Activated T-cell treated with anti-CD3 and anti-CD28 coated beads, Interleukin-2, amount 50 U/mL, for 72 hours (primary cell): ENCODE measurements around the gene TSR2. TPM values are rescaled to one million over a fixed set of nuclear protein-coding genes. Genes with fewer than 3 reads are reported as not detected.

Experiments used
- ATAC-seq, 2 donors: fragments of 150-1000 bp; cut with Tn5 transposase; replicated peaks in 1 of 2; 2 replicates each; pipeline ENCODE4 v1.10.0; 2021; ENCODE audit warnings: moderate library complexity in 2 of 2, mild to moderate bottlenecking in 1 of 2
- DNase-seq, 2 donors: peaks; one replicate each; pipeline ENCODE4 v3.0.0; 2021 to 2022; ENCODE audit warnings: mixed read lengths in 1 of 2
- H3K27ac Mint-ChIP-seq: one replicate; pipeline ENCODE4 v1.8.0; 2022; ENCODE audit warnings: mild to moderate bottlenecking, moderate library complexity, mixed read lengths
- H3K27me3 Mint-ChIP-seq: one replicate; pipeline ENCODE4 v1.8.0; 2022; ENCODE audit warnings: low read depth, mixed read lengths
- H3K36me3 Mint-ChIP-seq, 2 donors: one replicate each; pipeline ENCODE4 v1.8.0; 2022; ENCODE audit warnings: mixed read lengths in 2 of 2, mild to moderate bottlenecking in 1 of 2; ENCODE audit not compliant: insufficient read depth in 2 of 2
- H3K4me1 Mint-ChIP-seq: one replicate; pipeline ENCODE4 v1.8.0; 2022; ENCODE audit warnings: low read depth, mixed read lengths
- H3K4me3 Mint-ChIP-seq, 2 donors: one replicate each; pipeline ENCODE4 v1.8.0; 2022; ENCODE audit warnings: mild to moderate bottlenecking in 2 of 2, mixed read lengths in 2 of 2, moderate library complexity in 2 of 2
- H3K9me3 Mint-ChIP-seq, 2 donors: one replicate each; pipeline ENCODE4 v1.8.0; 2022; ENCODE audit warnings: mixed read lengths in 2 of 2
- total RNA-seq, 2 donors: library from RNA; stranded (reverse); gene quantifications; one replicate each; pipeline ENCODE4 v1.2.3, GENCODE V29; 2022

The TSR2 gene
- total RNA-seq, 2 donors from 2014 or later: 42.2 to 53.8 TPM

DNA sequence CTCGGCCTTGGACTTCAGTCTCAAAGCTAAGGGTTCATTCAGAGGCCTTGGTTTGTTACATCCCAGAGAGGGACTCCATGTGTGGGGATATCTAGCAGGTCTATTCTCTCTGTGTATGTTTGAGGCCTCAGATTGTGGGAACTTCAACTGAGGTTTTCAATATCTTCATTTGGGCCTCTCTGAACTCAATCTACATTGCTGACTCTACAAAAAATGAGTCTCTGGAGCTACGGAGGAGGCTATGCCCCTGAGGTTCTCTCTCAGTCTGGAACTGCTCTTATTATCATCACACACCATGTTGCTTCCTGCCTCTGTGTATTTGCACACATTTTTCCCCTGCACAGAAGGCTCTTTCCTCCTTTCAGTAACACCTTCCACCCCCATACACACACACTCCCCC lies 5.1 kb upstream of the TSR2 start:
- H3K27me3 Mint-ChIP-seq: no peaks in the 10 kb centered on the region
- H3K4me1 Mint-ChIP-seq: no peaks in the 10 kb centered on the region
- H3K4me3 Mint-ChIP-seq: no peak overlapping the region
- no peak overlapping the region for H3K27ac Mint-ChIP-seq
- DNase-seq (no peak), ATAC-seq (no peak)
- no peaks in the 10 kb centered on the region for H3K36me3 Mint-ChIP-seq
- H3K9me3 Mint-ChIP-seq: no peaks in the 10 kb centered on the region

GRCh38 chrX:54442790-54443189 lies 2.6 kb downstream of the TSR2 start:
- Mint-ChIP-seq H3K36me3 (peaks cover 3 to 7% of the 10 kb centered on the region in 2 donors), H3K4me3 (no peak overlapping the region), H3K9me3 (no peaks in the 10 kb centered on the region), H3K27me3 (no peaks in the 10 kb centered on the region), H3K27ac (no peak overlapping the region), H3K4me1 (peaks cover 18% of the 10 kb centered on the region)
- DNase-seq: no peak
- ATAC-seq: no peak

DNA sequence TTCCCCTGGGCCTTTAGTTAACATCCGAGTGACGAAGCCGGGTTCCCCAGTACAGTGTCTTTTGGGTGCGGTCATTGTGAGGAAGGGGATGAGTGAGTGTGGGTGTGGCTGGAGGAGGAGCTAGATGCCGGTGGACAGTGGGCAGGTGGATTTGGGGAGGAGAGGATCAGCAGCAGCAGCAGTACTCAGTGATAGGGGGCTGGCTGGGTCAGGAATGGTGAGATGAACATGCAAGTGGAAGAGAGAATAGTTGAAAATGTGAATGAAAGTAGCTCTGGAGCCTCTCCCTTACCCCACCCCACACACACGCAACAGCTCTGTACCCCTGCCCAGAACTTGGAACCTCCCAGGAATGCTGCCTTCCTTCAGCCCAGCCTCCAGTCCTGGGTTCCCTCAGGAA lies 4.5 kb downstream of the TSR2 start:
- no peaks in the 10 kb centered on the region for H3K27me3 Mint-ChIP-seq
- H3K4me3 Mint-ChIP-seq: no peak overlapping the region
- H3K36me3 Mint-ChIP-seq: peaks cover 3 to 7% of the 10 kb centered on the region in 2 donors
- no peak overlapping the region for H3K27ac Mint-ChIP-seq
- peaks cover 18% of the 10 kb centered on the region for H3K4me1 Mint-ChIP-seq
- H3K9me3 Mint-ChIP-seq: no peaks in the 10 kb centered on the region
- ATAC-seq (no peak), DNase-seq (no peak)

DNA sequence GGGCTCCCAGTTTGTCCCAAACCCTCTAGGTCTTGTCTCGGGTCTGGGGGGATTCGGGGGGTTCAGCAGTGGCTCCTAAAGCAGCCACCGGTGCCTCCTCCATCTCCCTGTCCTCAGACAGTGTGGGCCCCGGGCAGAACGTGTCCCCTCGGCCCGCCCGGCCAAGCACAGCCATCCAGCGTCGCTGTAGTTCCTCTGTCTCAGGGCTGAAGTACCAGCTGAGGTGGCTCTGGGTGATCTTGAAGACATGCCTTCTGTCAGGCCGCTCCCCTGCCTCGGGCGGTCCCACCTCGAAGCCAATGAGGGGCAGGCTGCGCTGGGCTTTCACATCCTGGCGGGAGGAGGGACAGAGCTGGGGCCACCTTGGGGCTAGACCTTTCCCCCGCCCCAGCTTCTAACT lies 5.9 kb downstream of the TSR2 start:
- Mint-ChIP-seq H3K27me3 (no peaks in the 10 kb centered on the region), H3K4me3 (no peak overlapping the region), H3K9me3 (no peaks in the 10 kb centered on the region), H3K4me1 (peaks cover 18% of the 10 kb centered on the region), H3K27ac (no peak overlapping the region), H3K36me3 (peaks cover 3 to 7% of the 10 kb centered on the region in 2 donors)
- no peak for DNase-seq
- ATAC-seq: no peak

DNA sequence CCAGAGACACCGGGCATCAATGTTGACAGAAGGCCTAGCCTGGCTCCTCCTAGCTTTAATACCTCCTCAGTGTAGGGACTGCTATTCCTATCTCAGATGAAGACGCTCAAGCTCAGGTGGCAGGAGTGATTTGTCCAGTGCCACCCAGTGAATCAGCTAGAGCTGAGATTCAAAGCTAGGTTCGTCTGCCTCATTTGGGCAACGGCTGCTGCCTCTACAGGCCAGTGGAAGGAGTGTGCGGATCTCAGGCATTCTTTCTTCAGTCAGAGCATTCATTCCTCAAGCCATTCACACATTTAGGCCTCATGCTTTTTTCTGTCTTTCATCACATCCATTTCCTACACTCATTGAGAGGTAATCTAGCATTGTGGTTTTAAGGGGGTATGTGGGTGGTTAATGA lies 7.3 kb downstream of the TSR2 start:
- DNase-seq (no peak), ATAC-seq (no peak)
- Mint-ChIP-seq H3K36me3 (peaks cover 3 to 5% of the 10 kb centered on the region in 2 donors), H3K27me3 (no peaks in the 10 kb centered on the region), H3K4me1 (peaks cover 6% of the 10 kb centered on the region), H3K27ac (no peak overlapping the region), H3K9me3 (no peaks in the 10 kb centered on the region), H3K4me3 (no peak overlapping the region)

- ATAC-seq (no peak), DNase-seq (no peak)
- H3K4me1 Mint-ChIP-seq: no peaks in the 10 kb centered on the region
- H3K9me3 Mint-ChIP-seq: no peaks in the 10 kb centered on the region
- no peaks in the 10 kb centered on the region for H3K36me3 Mint-ChIP-seq
- no peak overlapping the region for H3K27ac Mint-ChIP-seq
- no peaks in the 10 kb centered on the region for H3K27me3 Mint-ChIP-seq
- no peak overlapping the region for H3K4me3 Mint-ChIP-seq
Measured at GRCh38 chrX:54449929-54450328, 9.7 kb downstream of the TSR2 start.

DNA sequence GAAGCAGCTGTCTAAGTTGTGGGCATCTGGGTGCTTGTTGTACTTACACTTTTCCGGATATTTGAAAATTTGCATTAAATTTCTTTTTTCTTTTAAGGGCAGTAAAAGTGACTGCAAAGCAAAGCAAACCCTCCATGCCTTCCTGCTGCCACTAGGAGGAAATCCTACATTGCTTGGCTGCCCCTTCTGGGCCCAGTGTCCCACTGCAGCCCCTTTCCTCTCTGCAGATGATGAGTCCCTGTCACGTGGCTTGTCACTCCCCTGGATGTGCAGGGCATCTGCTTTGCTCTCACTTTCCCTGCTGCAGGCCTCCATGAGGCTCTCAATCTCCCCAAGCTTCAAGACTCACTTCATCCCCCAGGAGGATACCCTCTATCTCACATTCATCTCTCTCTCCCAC lies 12.7 kb downstream of the TSR2 start:
- H3K9me3 Mint-ChIP-seq: no peaks in the 10 kb centered on the region
- no peak overlapping the region for H3K27ac Mint-ChIP-seq
- H3K4me1 Mint-ChIP-seq: no peaks in the 10 kb centered on the region
- no peak overlapping the region for H3K4me3 Mint-ChIP-seq
- DNase-seq (no peak), ATAC-seq (no peak)
- H3K36me3 Mint-ChIP-seq: no peaks in the 10 kb centered on the region
- H3K27me3 Mint-ChIP-seq: no peaks in the 10 kb centered on the region

GRCh38 chrX:54470054-54470760 lies 30.0 kb downstream of the TSR2 start:
- Mint-ChIP-seq H3K27me3 (no peaks in the 10 kb centered on the region), H3K9me3 (no peaks in the 10 kb centered on the region), H3K27ac (no peak overlapping the region), H3K4me3 (no peak overlapping the region), H3K4me1 (no peaks in the 10 kb centered on the region), H3K36me3 (no peaks in the 10 kb centered on the region)
- DNase-seq (no peak), ATAC-seq (no peak)

DNA sequence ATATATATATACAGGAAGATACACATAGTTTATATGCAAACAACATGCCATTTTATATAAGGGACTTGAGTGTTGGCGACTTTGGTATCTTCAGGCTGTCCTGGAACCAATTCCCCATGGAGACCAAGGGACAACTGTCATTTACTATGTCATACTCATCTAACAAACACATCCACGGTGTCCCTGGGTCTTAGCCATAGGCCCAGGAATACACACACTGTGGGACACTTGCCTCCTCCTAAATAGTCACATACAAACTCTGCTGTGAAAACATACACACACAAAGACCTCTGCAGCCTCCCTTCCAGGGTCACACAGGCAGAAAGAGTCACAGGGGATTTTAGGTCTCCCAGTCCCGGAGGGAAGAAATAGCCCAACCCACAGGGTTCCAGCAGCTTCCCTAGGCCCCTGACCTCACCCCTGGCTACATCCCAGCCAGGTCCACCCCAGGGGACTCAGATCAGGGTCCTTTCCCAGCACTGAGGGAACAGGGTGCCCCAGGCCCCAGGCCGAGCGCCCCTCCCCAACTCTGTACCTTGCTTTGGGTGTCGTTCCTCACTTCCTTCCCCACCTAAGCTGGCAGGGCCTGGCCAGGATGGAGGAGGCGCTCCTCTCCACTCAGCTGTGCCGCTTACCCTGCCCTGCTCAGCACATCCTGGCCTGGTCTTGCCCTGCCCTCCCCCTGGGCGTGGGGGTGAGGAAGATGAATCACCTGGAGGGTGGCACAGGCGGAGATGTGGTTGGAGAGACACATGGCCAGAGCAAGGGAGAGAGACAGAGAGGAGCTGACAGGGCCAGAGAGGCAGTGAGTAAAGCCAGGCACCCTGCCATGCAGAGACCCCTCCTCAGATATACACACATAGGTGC lies 34.0 kb downstream of the TSR2 start:
- DNase-seq (no peak), ATAC-seq (no peak)
- Mint-ChIP-seq H3K27me3 (peaks cover 8% of the 10 kb centered on the region), H3K9me3 (no peaks in the 10 kb centered on the region), H3K4me3 (no peak overlapping the region), H3K36me3 (no peaks in the 10 kb centered on the region), H3K4me1 (no peaks in the 10 kb centered on the region), H3K27ac (no peak overlapping the region)

- peaks cover 37% of the 10 kb centered on the region for H3K27me3 Mint-ChIP-seq
- H3K9me3 Mint-ChIP-seq: no peaks in the 10 kb centered on the region
- no peaks in the 10 kb centered on the region for H3K36me3 Mint-ChIP-seq
- no peak overlapping the region for H3K27ac Mint-ChIP-seq
- no peaks in the 10 kb centered on the region for H3K4me1 Mint-ChIP-seq
- H3K4me3 Mint-ChIP-seq: no peak overlapping the region
- DNase-seq (no peak), ATAC-seq (no peak)
Measured at GRCh38 chrX:54479136-54480111, 39.2 kb downstream of the TSR2 start.

DNA sequence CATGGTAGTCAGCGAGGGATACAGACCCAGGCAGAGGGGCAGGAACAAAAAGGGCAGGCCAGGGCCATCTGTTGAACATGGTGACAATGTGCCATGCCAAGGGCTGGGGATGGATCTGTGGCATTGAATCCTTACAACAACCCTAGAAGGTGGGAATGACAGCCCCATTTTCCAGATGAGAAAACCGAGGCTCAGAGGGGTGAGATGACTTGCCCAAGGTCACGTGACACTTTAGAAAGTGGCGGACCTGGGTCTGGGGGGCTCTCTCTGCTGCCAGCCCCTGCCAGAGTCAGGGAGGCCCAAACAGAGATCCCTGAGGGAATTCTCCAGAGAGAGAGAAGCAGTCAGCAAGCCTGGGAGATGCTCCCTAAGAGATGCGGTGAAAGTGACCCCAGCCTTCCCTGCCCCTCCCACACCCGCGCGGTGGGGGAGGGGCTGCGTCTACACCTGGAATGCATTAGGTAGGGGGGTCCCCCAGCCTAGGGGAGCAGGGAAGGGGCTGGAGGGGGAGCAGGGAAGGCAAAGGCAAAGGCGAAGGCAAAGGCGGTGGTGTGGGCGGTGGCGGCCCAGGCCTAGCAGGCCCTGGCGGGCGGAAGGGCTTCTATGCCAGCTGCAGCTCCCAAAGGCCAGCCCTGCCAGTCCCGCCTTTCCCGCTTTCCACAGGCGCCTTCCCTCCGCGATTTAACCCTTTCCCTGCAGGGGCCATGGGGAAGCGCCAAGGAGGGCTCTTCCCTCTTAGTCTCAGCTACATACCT lies 42.8 kb downstream of the TSR2 start:
- Mint-ChIP-seq H3K4me3 (no peak overlapping the region), H3K27ac (no peak overlapping the region), H3K9me3 (no peaks in the 10 kb centered on the region), H3K27me3 (peaks cover 29% of the 10 kb centered on the region), H3K36me3 (no peaks in the 10 kb centered on the region), H3K4me1 (no peaks in the 10 kb centered on the region)
- no peak for DNase-seq
- no peak for ATAC-seq

DNA sequence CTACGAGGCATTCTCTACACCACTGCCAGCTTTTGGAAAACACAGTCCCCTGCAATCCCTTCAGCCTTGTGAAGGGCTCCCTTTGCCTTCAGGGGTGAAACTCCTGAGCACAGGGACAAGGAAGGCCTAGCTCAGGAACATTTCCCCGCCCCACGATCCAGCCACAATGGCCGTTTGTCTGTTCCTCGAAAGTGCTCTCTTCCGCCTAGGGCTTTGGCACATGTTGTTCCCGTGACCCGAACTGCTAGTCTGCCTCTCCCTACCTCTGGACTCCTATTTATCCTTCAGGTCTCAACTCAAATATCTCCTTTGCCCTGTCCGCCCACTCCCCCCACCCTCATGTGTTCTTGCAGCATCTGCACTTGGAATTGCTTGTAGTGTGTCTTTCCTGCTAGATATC lies 43.7 kb downstream of the TSR2 start:
- H3K36me3 Mint-ChIP-seq: no peaks in the 10 kb centered on the region
- DNase-seq (no peak), ATAC-seq (no peak)
- H3K27me3 Mint-ChIP-seq: peaks cover 29% of the 10 kb centered on the region
- H3K9me3 Mint-ChIP-seq: no peaks in the 10 kb centered on the region
- no peak overlapping the region for H3K27ac Mint-ChIP-seq
- no peak overlapping the region for H3K4me3 Mint-ChIP-seq
- no peaks in the 10 kb centered on the region for H3K4me1 Mint-ChIP-seq
